HG03469 (cell line): ENCODE results near the gene OR5L2.
"Not testable (repeated sequence)": the region's sequence is repeated elsewhere in the genome, so short reads cannot be mapped to it uniquely, and the experiment has no call there.

Experiments
- ATAC-seq: cut with Tn5 transposase; IDR thresholded peaks from one replicate; pipeline ENCODE4 v1.9.1; 2021; ENCODE audit warnings: mild to moderate bottlenecking, moderate library complexity, moderate number of reproducible peaks; ENCODE audit not compliant: unreplicated experiment

OR5L2 gene

GRCh38 chr11:55826919-55827318, at the start of gene OR5L2:
Gene OR5L2, plus strand, starts transcription at chr11:55827219. Its CDS starts 0 bp downstream, at chr11:55827219.
- ATAC-seq: no peak

- ATAC-seq: no peak
Observed at GRCh38 chr11:55791606-55792005, 35.4 kb upstream of the OR5L2 start.

- no peak for ATAC-seq
Observed at GRCh38 chr11:55793321-55793720, 33.7 kb upstream of the OR5L2 start.

- no peak for ATAC-seq
Observed at GRCh38 chr11:55795256-55795655, 31.8 kb upstream of the OR5L2 start, which contains the start of gene OR5D14. Gene OR5D14, plus strand, starts transcription at chr11:55795556. Its CDS starts 0 bp downstream, at chr11:55795556.

- ATAC-seq: no peak
Observed at GRCh38 chr11:55806248-55806647, 20.8 kb upstream of the OR5L2 start.

- no peak for ATAC-seq
Observed at GRCh38 chr11:55811067-55811466, 16.0 kb upstream of the OR5L2 start, which contains the start of gene OR5L1. Gene OR5L1, plus strand, starts transcription at chr11:55811367. Its CDS starts 100 bp downstream, at chr11:55811467.

GRCh38 chr11:55819330-55819729, 7.7 kb upstream of the OR5L2 start, which contains the start of gene OR5D18:
Gene OR5D18, plus strand, starts transcription at chr11:55819630. Its CDS starts 0 bp downstream, at chr11:55819630.
- ATAC-seq: no peak

- no peak for ATAC-seq
Observed at GRCh38 chr11:55838452-55838851, 11.4 kb downstream of the OR5L2 start, which contains the start of gene OR5D16. Gene OR5D16, plus strand, starts transcription at chr11:55838752. Its CDS starts 0 bp downstream, at chr11:55838752.

GRCh38 chr11:55847453-55847852, 20.4 kb downstream of the OR5L2 start:
- ATAC-seq: no peak

- no peak for ATAC-seq
Observed at GRCh38 chr11:55849037-55849436, 22.0 kb downstream of the OR5L2 start.

GRCh38 chr11:55852141-55852540, 25.1 kb downstream of the OR5L2 start:
- ATAC-seq: no peak

- no peak for ATAC-seq
Observed at GRCh38 chr11:55854704-55855103, 27.7 kb downstream of the OR5L2 start.

GRCh38 chr11:55867354-55867753, 40.3 kb downstream of the OR5L2 start:
- not testable (repeated sequence) for ATAC-seq

GRCh38 chr11:55872731-55873130, 45.7 kb downstream of the OR5L2 start:
- ATAC-seq: not testable (repeated sequence)

- ATAC-seq: not testable (repeated sequence)
Observed at GRCh38 chr11:55873146-55873545, 46.1 kb downstream of the OR5L2 start.
